H9 (cell line): Measurements from ENCODE around the gene PDE4DIP. TPM values are rescaled to one million over a fixed set of nuclear protein-coding genes. Genes with fewer than 3 reads are reported as not detected.
"Not testable (repeated sequence)": the region's sequence is repeated elsewhere in the genome, so short reads cannot be mapped to it uniquely, and the experiment has no call there.

Experiments
- DNase-seq: peaks from one replicate; pipeline ENCODE4 v3.0.0-alpha.2; 2017
- H2AFZ ChIP-seq: one replicate; pipeline ENCODE4 v1.6.1; 2013; ENCODE audit warnings: mild to moderate bottlenecking, low read length, control low read depth, moderate library complexity
- H2AK5ac ChIP-seq: 2 replicates; pipeline ENCODE4 v1.6.1; 2013; ENCODE audit warnings: low read length, control low read depth, mixed read lengths; ENCODE audit not compliant: insufficient read length
- H2BK120ac ChIP-seq: one replicate; pipeline ENCODE4 v1.6.1; 2013; ENCODE audit warnings: low read depth, mild to moderate bottlenecking, low read length, control low read depth, inconsistent platforms; ENCODE audit not compliant: poor library complexity, severe bottlenecking
- H2BK12ac ChIP-seq: 2 replicates; pipeline ENCODE4 v1.6.1; 2013; ENCODE audit warnings: low read length, control low read depth, mixed read lengths, low read depth; ENCODE audit not compliant: insufficient read length
- H2BK15ac ChIP-seq: 2 replicates; pipeline ENCODE4 v1.6.1; 2013; ENCODE audit warnings: low read depth, low read length, control low read depth
- H2BK20ac ChIP-seq: one replicate; pipeline ENCODE4 v1.6.1; 2013; ENCODE audit warnings: low read depth, mild to moderate bottlenecking, low read length, control low read depth, inconsistent platforms; ENCODE audit not compliant: poor library complexity, severe bottlenecking
- H2BK5ac ChIP-seq: 2 replicates; pipeline ENCODE4 v1.6.1; 2013; ENCODE audit warnings: low read length, control low read depth, mixed read lengths; ENCODE audit not compliant: insufficient read length
- H3K14ac ChIP-seq: 2 replicates; pipeline ENCODE4 v1.6.1; 2013; ENCODE audit warnings: low read length, control low read depth; ENCODE audit not compliant: insufficient read depth
- H3K18ac ChIP-seq: 2 replicates; pipeline ENCODE4 v1.6.1; 2013; ENCODE audit warnings: low read depth, mild to moderate bottlenecking, mixed read lengths, low read length, control low read depth; ENCODE audit not compliant: insufficient read length
- H3K23ac ChIP-seq: 2 replicates; pipeline ENCODE4 v1.6.1; 2013; ENCODE audit warnings: low read length, control low read depth, mixed read lengths, low read depth; ENCODE audit not compliant: insufficient read length
- H3K23me2 ChIP-seq: 2 replicates; pipeline ENCODE4 v1.6.1; 2013; ENCODE audit warnings: low read depth, mild to moderate bottlenecking, mixed read lengths, low read length, control low read depth; ENCODE audit not compliant: insufficient read length, poor library complexity, severe bottlenecking
- H3K27ac ChIP-seq: 2 replicates; pipeline ENCODE4 v1.5.1; 2013; ENCODE audit warnings: low read length, control low read depth, mixed read lengths, low read depth; ENCODE audit not compliant: insufficient read length
- H3K27me3 ChIP-seq: 2 replicates; pipeline ENCODE4 v1.6.1; 2013; ENCODE audit warnings: low read length, control low read depth, inconsistent platforms; ENCODE audit not compliant: insufficient read depth
- H3K4ac ChIP-seq: 2 replicates; pipeline ENCODE4 v1.6.1; 2013; ENCODE audit warnings: low read depth, mild to moderate bottlenecking, control low read depth, inconsistent platforms, low read length, moderate library complexity
- H3K4me1 ChIP-seq: 2 replicates; pipeline ENCODE4 v1.6.1; 2013; ENCODE audit warnings: low read length, control low read depth, inconsistent platforms; ENCODE audit not compliant: insufficient read depth
- H3K4me2 ChIP-seq: 2 replicates; pipeline ENCODE4 v1.6.1; 2013; ENCODE audit warnings: low read length, control low read depth, mixed read lengths; ENCODE audit not compliant: insufficient read length, insufficient read depth
- H3K56ac ChIP-seq: 2 replicates; pipeline ENCODE4 v1.6.1; 2013; ENCODE audit warnings: low read depth, mild to moderate bottlenecking, mixed read lengths, low read length, control low read depth; ENCODE audit not compliant: insufficient read length
- H3K79me1 ChIP-seq: 2 replicates; pipeline ENCODE4 v1.6.1; 2013; ENCODE audit warnings: low read depth, mild to moderate bottlenecking, moderate library complexity, low read length, control low read depth, inconsistent platforms; ENCODE audit not compliant: insufficient read depth, poor library complexity, severe bottlenecking
- H3K79me2 ChIP-seq: 2 replicates; pipeline ENCODE4 v1.6.1; 2013; ENCODE audit warnings: low read length, control low read depth, inconsistent platforms; ENCODE audit not compliant: insufficient read depth
- H3K9ac ChIP-seq: 2 replicates; pipeline ENCODE4 v1.6.1; 2013; ENCODE audit warnings: low read length, control low read depth, mixed read lengths; ENCODE audit not compliant: insufficient read length; ENCODE audit errors: extremely low read depth
- H3K9me3 ChIP-seq: one replicate; pipeline ENCODE4 v1.6.1; 2013; ENCODE audit warnings: low read depth, low read length, inconsistent platforms; ENCODE audit not compliant: control insufficient read depth
- H3T11ph ChIP-seq: one replicate; pipeline ENCODE4 v1.6.1; 2013; ENCODE audit warnings: mild to moderate bottlenecking, low read length, control low read depth, inconsistent platforms
- H4K20me1 ChIP-seq: one replicate; pipeline ENCODE4 v1.6.1; 2013; ENCODE audit not compliant: control insufficient read depth, insufficient read length, insufficient read depth
- H4K5ac ChIP-seq: 2 replicates; pipeline ENCODE4 v1.6.1; 2013; ENCODE audit warnings: low read depth, mild to moderate bottlenecking, mixed read lengths, low read length, control low read depth; ENCODE audit not compliant: insufficient read length
- H4K8ac ChIP-seq: replicated peaks from 2 replicates; pipeline ENCODE4 v1.6.1; 2013; ENCODE audit warnings: low read length, control low read depth, mixed read lengths, low read depth; ENCODE audit not compliant: insufficient read length
- H4K91ac ChIP-seq: 2 replicates; pipeline ENCODE4 v1.6.1; 2013; ENCODE audit warnings: low read depth, mild to moderate bottlenecking, moderate library complexity, mixed read lengths, low read length, control low read depth; ENCODE audit not compliant: insufficient read length
- H3K27ac Mint-ChIP-seq, 3 experiments: 2 replicates in 2 of 3; 3 replicates in 1 of 3; pipeline ENCODE4 v1.8.0; 2020 to 2021; ENCODE audit warnings: mixed read lengths in 3 of 3, mild to moderate bottlenecking in 1 of 3, moderate library complexity in 1 of 3
- H3K27me3 Mint-ChIP-seq: 2 replicates; pipeline ENCODE4 v1.8.0; 2021; ENCODE audit warnings: low read depth, mild to moderate bottlenecking, moderate library complexity, mixed read lengths
- H3K36me3 Mint-ChIP-seq, 3 experiments: 2 replicates in 2 of 3; 3 replicates in 1 of 3; pipeline ENCODE4 v1.8.0; 2020 to 2021; ENCODE audit warnings: low read depth in 3 of 3, mixed read lengths in 3 of 3; ENCODE audit not compliant: insufficient read depth in 1 of 3
- H3K4me1 Mint-ChIP-seq, 2 experiments: 2 replicates each; pipeline ENCODE4 v1.8.0; 2020; ENCODE audit warnings: mixed read lengths in 2 of 2
- H3K4me3 Mint-ChIP-seq, 2 experiments: 2 replicates in 1 of 2; 3 replicates in 1 of 2; pipeline ENCODE4 v1.8.0; 2020 to 2021; ENCODE audit warnings: mild to moderate bottlenecking in 2 of 2, mixed read lengths in 2 of 2, moderate library complexity in 1 of 2
- H3K9me3 Mint-ChIP-seq, 2 experiments: 2 replicates in 1 of 2; 3 replicates in 1 of 2; pipeline ENCODE4 v1.8.0; 2020; ENCODE audit warnings: mild to moderate bottlenecking in 2 of 2, mixed read lengths in 2 of 2, moderate library complexity in 1 of 2
- WGBS: extraction: QIAGEN DNeasy Blood & Tissue Kit; methylation state at CpG from one replicate; pipeline ENCODE4 v1.1.7; 2013; ENCODE audit warnings: missing lambda C conversion rate, low lambda C conversion rate, mixed read lengths; ENCODE audit not compliant: insufficient read length; ENCODE audit errors: extremely low coverage; 5-methylcytosine and 5-hydroxymethylcytosine counted together
- total RNA-seq: library from RNA; stranded (reverse); gene quantifications from 2 replicates; pipeline ENCODE4 v1.2.1, GENCODE V29; 2021

The PDE4DIP gene
- total RNA-seq, 1 experiment from 2014 or later: 15.7 TPM

DNA sequence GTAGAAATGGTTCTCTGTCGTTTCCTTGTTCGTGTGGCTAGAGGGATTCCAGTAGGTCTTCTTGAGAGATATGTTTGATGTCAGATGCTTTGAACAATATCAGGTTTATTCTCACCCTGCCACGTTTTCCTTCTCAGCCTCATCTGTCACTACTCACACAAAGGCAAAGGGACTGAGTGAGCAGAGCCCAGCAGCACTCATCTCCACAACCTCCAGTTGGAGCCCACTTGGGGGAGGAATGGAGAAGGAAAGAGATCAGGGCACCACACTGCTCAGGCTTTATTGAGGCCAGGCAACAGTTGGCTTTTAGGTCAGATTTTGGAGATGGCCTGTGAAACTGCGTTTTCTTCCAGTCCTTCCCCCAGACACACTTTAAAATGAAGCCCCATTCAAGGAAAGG lies 840 bp downstream of the PDE4DIP start:
- H3K79me1 ChIP-seq: not testable (repeated sequence)

GRCh38 chr1:148850347-148850746 lies 6.1 kb downstream of the PDE4DIP start:
- H2BK120ac ChIP-seq, H3K79me1 ChIP-seq, H3K27ac Mint-ChIP-seq, H3K23me2 ChIP-seq, H3K9me3 ChIP-seq, H2BK5ac ChIP-seq, H4K20me1 ChIP-seq, H4K8ac ChIP-seq, H2BK20ac ChIP-seq, H3K4me1 Mint-ChIP-seq, H2BK12ac ChIP-seq, H3K4ac ChIP-seq, H3K27me3 ChIP-seq, H3K9ac ChIP-seq, H3K27me3 Mint-ChIP-seq, H4K91ac ChIP-seq, H2AK5ac ChIP-seq, H4K5ac ChIP-seq, H3K56ac ChIP-seq, H3K23ac ChIP-seq, H3K4me2 ChIP-seq, H2BK15ac ChIP-seq, H3K36me3 Mint-ChIP-seq, H3K27ac ChIP-seq, H3K4me3 Mint-ChIP-seq, H3K4me1 ChIP-seq, DNase-seq, H3K9me3 Mint-ChIP-seq, H3K14ac ChIP-seq, H3T11ph ChIP-seq, H3K79me2 ChIP-seq, H3K18ac ChIP-seq, H2AFZ ChIP-seq: not testable (repeated sequence)
- WGBS: no CpG with 5 or more reads among the region's 2 CpGs

More for the DNA sequence above, 840 bp downstream of the PDE4DIP start:
- not testable (repeated sequence) for H4K8ac ChIP-seq, H2AFZ ChIP-seq, H3K18ac ChIP-seq, H3K4me1 ChIP-seq, H3K4me1 Mint-ChIP-seq, H2BK5ac ChIP-seq, H3K9ac ChIP-seq, H2BK15ac ChIP-seq, H2AK5ac ChIP-seq, H3K23ac ChIP-seq, H3K9me3 ChIP-seq, H3K23me2 ChIP-seq, H3K56ac ChIP-seq, H3K36me3 Mint-ChIP-seq, H3K4me2 ChIP-seq, H3K27me3 Mint-ChIP-seq, H3K79me2 ChIP-seq, H3K14ac ChIP-seq, H4K5ac ChIP-seq, DNase-seq, H3K4ac ChIP-seq, H2BK12ac ChIP-seq, H3T11ph ChIP-seq, H3K27me3 ChIP-seq, H3K27ac Mint-ChIP-seq, H4K20me1 ChIP-seq, H2BK120ac ChIP-seq, H3K4me3 Mint-ChIP-seq, H4K91ac ChIP-seq, H3K9me3 Mint-ChIP-seq, H3K27ac ChIP-seq, H2BK20ac ChIP-seq
- WGBS: no CpG with 5 or more reads among the region's 4 CpGs

- H3K9me3 ChIP-seq, H2BK15ac ChIP-seq, H3K79me2 ChIP-seq, H4K8ac ChIP-seq, H2BK5ac ChIP-seq, H2BK120ac ChIP-seq, H3K23me2 ChIP-seq, H3K56ac ChIP-seq, H3K36me3 Mint-ChIP-seq, H3K23ac ChIP-seq, H3K18ac ChIP-seq, DNase-seq, H3K4me1 ChIP-seq, H2AFZ ChIP-seq, H2BK20ac ChIP-seq, H3K14ac ChIP-seq, H2BK12ac ChIP-seq, H3K27ac ChIP-seq, H3K9ac ChIP-seq, H3K4me1 Mint-ChIP-seq, H4K91ac ChIP-seq, H3K4me3 Mint-ChIP-seq, H3K79me1 ChIP-seq, H3K27me3 ChIP-seq, H3K4me2 ChIP-seq, H3K9me3 Mint-ChIP-seq, H3K27ac Mint-ChIP-seq, H4K5ac ChIP-seq, H2AK5ac ChIP-seq, H3T11ph ChIP-seq, H4K20me1 ChIP-seq, H3K27me3 Mint-ChIP-seq, H3K4ac ChIP-seq: not testable (repeated sequence)
Observed at GRCh38 chr1:148850840-148851239, 6.6 kb downstream of the PDE4DIP start.
